Ascending aorta (tissue), 2 donors: ENCODE results near the gene RAP1A. TPM values are rescaled to one million over a fixed set of nuclear protein-coding genes. Genes with fewer than 3 reads are reported as not detected.
A peak's percentile ranks its signal among the peaks of the same experiment; 100 is the strongest.
"Not testable (repeated sequence)": the region's sequence is repeated elsewhere in the genome, so short reads cannot be mapped to it uniquely, and the experiment has no call there.

ENCODE experiments used
- DNase-seq, 2 donors: peaks; one replicate each; pipeline ENCODE4 v3.0.0-alpha.2; 2019; ENCODE audit warnings: low spot score in 2 of 2
- H3K27ac ChIP-seq, 2 donors: fragments of 200-600 bp; sonication (generic); one replicate each; pipeline ENCODE4 v1.5.1; 2016 to 2017; ENCODE audit warnings: mild to moderate bottlenecking in 1 of 2
- H3K27me3 ChIP-seq: fragments of 200-600 bp; sonication (generic); one replicate; pipeline ENCODE4 v1.5.1; 2017
- H3K36me3 ChIP-seq, 2 donors: fragments of 200-600 bp; sonication (generic); one replicate each; pipeline ENCODE4 v1.5.1; 2016
- H3K4me1 ChIP-seq, 2 donors: fragments of 200-600 bp; sonication (generic); one replicate each; pipeline ENCODE4 v1.5.1; 2016 to 2017; ENCODE audit warnings: mild to moderate bottlenecking in 1 of 2
- H3K4me3 ChIP-seq, 2 donors: fragments of 200-600 bp; sonication (generic); one replicate each; pipeline ENCODE4 v1.5.1; 2016 to 2017; ENCODE audit warnings: mild to moderate bottlenecking in 1 of 2
- H3K9me3 ChIP-seq, 2 donors: fragments of 200-600 bp; sonication (generic); one replicate each; pipeline ENCODE4 v1.5.1; 2016
- intact Hi-C: fragments of 100-400 bp; cut with DNase I; formaldehyde crosslinking; loops from one replicate; pipeline ENCODE4 v1.15.1; 2023
- total RNA-seq: library from RNA; depleted of rRNA; stranded (reverse); fragments of >200 nt; gene quantifications from one replicate; pipeline ENCODE4 v1.1.0, GENCODE V29; 2016
- TF ChIP-seq, protein P1 (sequence below), 3 experiments: fragments of 200-600 bp in 2 of 3; fragments of 450-650 bp in 1 of 3; sonication (generic) in 2 of 3; IDR thresholded peaks; one replicate each; pipeline ENCODE4 v1.5.1; 2016 to 2019; ENCODE audit warnings: antibody characterized with exemption in 3 of 3, mild to moderate bottlenecking in 1 of 3, moderate library complexity in 1 of 3

The RAP1A gene
- total RNA-seq, 1 donor from 2014 or later, result 44.1 TPM

GRCh38 chr1:111685293-111686153 is 65.9 kb downstream of the RAP1A start:
- H3K4me3 ChIP-seq, H3K27ac ChIP-seq, H3K27me3 ChIP-seq, H3K4me1 ChIP-seq, H3K36me3 ChIP-seq, DNase-seq, intact Hi-C loops: not testable (repeated sequence)
- peaks cover 0 to 21% of the 10 kb centered on the region in 2 donors for H3K9me3 ChIP-seq

DNA sequence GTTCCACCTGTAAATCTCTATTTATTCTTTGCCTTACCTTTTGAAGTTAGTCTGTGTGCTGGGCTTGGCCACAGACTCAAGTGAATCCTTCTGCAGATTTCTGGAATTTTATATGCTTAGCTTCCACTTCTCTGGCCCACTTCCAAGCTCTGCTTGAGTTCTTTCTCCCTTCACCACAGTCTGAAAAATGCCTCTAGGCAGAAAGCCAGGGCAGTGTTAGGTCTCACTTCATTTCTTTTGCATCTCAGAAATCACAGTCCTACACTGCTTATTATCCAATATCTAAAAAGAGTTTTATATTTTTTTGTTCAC is 70.7 kb downstream of the RAP1A start:
- intact Hi-C loops, result no loop called here
- peak in 1 of 2 donors; percentile 74 for DNase-seq
- H3K27me3 ChIP-seq, result no peaks in the 10 kb centered on the region
- peaks cover 0 to 19% of the 10 kb centered on the region in 2 donors for H3K36me3 ChIP-seq
- TF ChIP-seq, protein P1, sequence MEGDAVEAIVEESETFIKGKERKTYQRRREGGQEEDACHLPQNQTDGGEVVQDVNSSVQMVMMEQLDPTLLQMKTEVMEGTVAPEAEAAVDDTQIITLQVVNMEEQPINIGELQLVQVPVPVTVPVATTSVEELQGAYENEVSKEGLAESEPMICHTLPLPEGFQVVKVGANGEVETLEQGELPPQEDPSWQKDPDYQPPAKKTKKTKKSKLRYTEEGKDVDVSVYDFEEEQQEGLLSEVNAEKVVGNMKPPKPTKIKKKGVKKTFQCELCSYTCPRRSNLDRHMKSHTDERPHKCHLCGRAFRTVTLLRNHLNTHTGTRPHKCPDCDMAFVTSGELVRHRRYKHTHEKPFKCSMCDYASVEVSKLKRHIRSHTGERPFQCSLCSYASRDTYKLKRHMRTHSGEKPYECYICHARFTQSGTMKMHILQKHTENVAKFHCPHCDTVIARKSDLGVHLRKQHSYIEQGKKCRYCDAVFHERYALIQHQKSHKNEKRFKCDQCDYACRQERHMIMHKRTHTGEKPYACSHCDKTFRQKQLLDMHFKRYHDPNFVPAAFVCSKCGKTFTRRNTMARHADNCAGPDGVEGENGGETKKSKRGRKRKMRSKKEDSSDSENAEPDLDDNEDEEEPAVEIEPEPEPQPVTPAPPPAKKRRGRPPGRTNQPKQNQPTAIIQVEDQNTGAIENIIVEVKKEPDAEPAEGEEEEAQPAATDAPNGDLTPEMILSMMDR (IDR thresholded peaks at IDR 0.05), result no peak
- peaks cover 0 to under 1% of the 10 kb centered on the region in 2 donors for H3K9me3 ChIP-seq
- peak overlapping the region in 1 of 2 donors; percentile 42 for H3K27ac ChIP-seq
- peaks cover 7 to 8% of the 10 kb centered on the region in 2 donors for H3K4me1 ChIP-seq
- no peak overlapping the region for H3K4me3 ChIP-seq

GRCh38 chr1:111691886-111692285 is 72.3 kb downstream of the RAP1A start:
- no peak overlapping the region for H3K4me3 ChIP-seq
- H3K36me3 ChIP-seq, result peaks cover 0 to 19% of the 10 kb centered on the region in 2 donors
- H3K4me1 ChIP-seq, result peaks cover 7 to 11% of the 10 kb centered on the region in 2 donors
- H3K27ac ChIP-seq, result no peak overlapping the region
- no peaks in the 10 kb centered on the region for H3K9me3 ChIP-seq
- intact Hi-C loops, result no loop called here
- DNase-seq, result no peak
- TF ChIP-seq, protein P1 (IDR thresholded peaks at IDR 0.05), result no peak
- H3K27me3 ChIP-seq, result no peaks in the 10 kb centered on the region

GRCh38 chr1:111695801-111696200 is 76.2 kb downstream of the RAP1A start:
- no peak for DNase-seq
- no peak overlapping the region for H3K27ac ChIP-seq
- TF ChIP-seq, protein P1 (IDR thresholded peaks at IDR 0.05), result no peak
- peaks cover 4% of the 10 kb centered on the region in 2 donors for H3K4me1 ChIP-seq
- H3K27me3 ChIP-seq, result no peaks in the 10 kb centered on the region
- H3K9me3 ChIP-seq, result no peaks in the 10 kb centered on the region
- intact Hi-C loops, result no loop called here
- H3K4me3 ChIP-seq, result no peak overlapping the region
- H3K36me3 ChIP-seq, result peaks cover 29 to 46% of the 10 kb centered on the region in 2 donors

GRCh38 chr1:111696330-111696729 is 76.7 kb downstream of the RAP1A start:
- Histone ChIP-seq H3K27ac (no peak overlapping the region), H3K4me1 (peaks cover under 1 to 3% of the 10 kb centered on the region in 2 donors), H3K36me3 (peaks cover 34 to 51% of the 10 kb centered on the region in 2 donors)

DNA sequence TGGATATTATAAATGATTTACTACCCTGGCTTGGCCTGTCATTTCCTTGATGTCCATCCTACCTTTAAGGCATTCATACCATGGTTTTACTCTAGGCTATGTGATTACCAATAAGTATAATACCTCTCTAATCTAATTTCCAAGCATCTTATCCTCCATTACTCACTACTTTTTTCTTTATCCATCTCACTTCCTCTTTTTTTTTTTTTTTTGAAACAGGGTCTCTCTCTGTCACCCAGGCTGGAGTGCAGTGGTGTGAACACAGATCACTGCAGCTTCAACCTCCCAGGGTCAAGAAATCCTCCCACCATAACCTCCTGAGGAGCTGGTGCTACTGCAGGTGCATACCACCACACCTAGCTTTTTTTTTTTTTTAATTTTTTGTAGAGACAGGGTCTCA is 79.7 kb downstream of the RAP1A start:
- Histone ChIP-seq H3K4me3 (no peak overlapping the region), H3K9me3 (no peaks in the 10 kb centered on the region), H3K27me3 (no peaks in the 10 kb centered on the region), H3K27ac (no peak overlapping the region), H3K4me1 (peaks cover 0 to 3% of the 10 kb centered on the region in 2 donors), H3K36me3 (peaks cover 49 to 63% of the 10 kb centered on the region in 2 donors)
- TF ChIP-seq, protein P1 (IDR thresholded peaks at IDR 0.05), result no peak
- intact Hi-C loops, result no loop called here
- no peak for DNase-seq

More at GRCh38 chr1:111696330-111696729, 76.7 kb downstream of the RAP1A start:
- Histone ChIP-seq H3K9me3 (no peaks in the 10 kb centered on the region), H3K4me3 (no peak overlapping the region), H3K27me3 (no peaks in the 10 kb centered on the region)
- TF ChIP-seq, protein P1 (IDR thresholded peaks at IDR 0.05), result no peak
- intact Hi-C loops, result no loop called here
- no peak for DNase-seq
